ENCODE results near the gene ORAI3.

- TF ChIP-seq CTCF (IDR thresholded peaks at IDR 0.05), result no peak
- no peak for TF ChIP-seq POLR2A (IDR thresholded peaks at IDR 0.05)
- no peak for TF ChIP-seq POLR2AphosphoS5 (IDR thresholded peaks at IDR 0.05; ENCODE audit: insufficient read depth in 1 of 2, low read depth in 1 of 2)
These were observed 23.8 kb upstream of the ORAI3 start for GRCh38 chr16:30924913-30925631.

Data from vagina (tissue), 2 donors.